Measurements from ENCODE around the gene PICALM.

Gene PICALM

DNA sequence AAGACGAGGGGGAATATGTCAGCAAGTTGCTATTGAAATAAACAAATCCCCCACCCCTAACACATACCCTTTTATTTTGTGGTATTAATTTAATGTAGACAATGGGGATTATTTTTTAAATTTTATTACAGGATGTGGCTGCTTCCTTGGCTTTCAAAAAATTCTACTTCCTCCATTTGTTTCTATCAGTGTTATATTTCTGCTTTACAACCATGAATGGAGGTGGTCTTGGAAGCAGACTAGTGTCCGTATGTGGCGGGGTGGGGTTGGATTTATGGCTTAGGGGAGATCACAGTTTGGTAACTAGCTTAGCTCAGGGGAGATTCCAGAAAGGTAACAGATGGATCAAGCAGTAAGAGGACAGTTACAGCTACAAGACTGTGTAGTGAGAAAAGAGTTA lies 39.3 kb upstream of the PICALM start:
- no peak for TF ChIP-seq NFIC (IDR thresholded peaks at IDR 0.05)
- no peak for TF ChIP-seq RAD21 (IDR thresholded peaks at IDR 0.05; ENCODE audit: low read depth)
- TF ChIP-seq CREB1 (IDR thresholded peaks at IDR 0.05; ENCODE audit: low read depth) = no peak
- no peak for TF ChIP-seq CEBPB (IDR thresholded peaks at IDR 0.05)
- TF ChIP-seq, protein P1, sequence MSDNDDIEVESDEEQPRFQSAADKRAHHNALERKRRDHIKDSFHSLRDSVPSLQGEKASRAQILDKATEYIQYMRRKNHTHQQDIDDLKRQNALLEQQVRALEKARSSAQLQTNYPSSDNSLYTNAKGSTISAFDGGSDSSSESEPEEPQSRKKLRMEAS (IDR thresholded peaks at IDR 0.05) = no peak
- TF ChIP-seq TEAD4 (IDR thresholded peaks at IDR 0.05) = no peak
- TF ChIP-seq TCF12 (IDR thresholded peaks at IDR 0.05; ENCODE audit: low read depth) = no peak
- TF ChIP-seq EP300 (IDR thresholded peaks at IDR 0.05; ENCODE audit: borderline replicate concordance) = no peak
- no peak for TF ChIP-seq YY1 (IDR thresholded peaks at IDR 0.05; ENCODE audit: low read depth)
- TF ChIP-seq FOXM1 (IDR thresholded peaks at IDR 0.05; ENCODE audit: borderline replicate concordance, low read depth) = no peak
- TF ChIP-seq TAF1 (IDR thresholded peaks at IDR 0.05; ENCODE audit: low read depth) = no peak
- TF ChIP-seq, protein P2, sequence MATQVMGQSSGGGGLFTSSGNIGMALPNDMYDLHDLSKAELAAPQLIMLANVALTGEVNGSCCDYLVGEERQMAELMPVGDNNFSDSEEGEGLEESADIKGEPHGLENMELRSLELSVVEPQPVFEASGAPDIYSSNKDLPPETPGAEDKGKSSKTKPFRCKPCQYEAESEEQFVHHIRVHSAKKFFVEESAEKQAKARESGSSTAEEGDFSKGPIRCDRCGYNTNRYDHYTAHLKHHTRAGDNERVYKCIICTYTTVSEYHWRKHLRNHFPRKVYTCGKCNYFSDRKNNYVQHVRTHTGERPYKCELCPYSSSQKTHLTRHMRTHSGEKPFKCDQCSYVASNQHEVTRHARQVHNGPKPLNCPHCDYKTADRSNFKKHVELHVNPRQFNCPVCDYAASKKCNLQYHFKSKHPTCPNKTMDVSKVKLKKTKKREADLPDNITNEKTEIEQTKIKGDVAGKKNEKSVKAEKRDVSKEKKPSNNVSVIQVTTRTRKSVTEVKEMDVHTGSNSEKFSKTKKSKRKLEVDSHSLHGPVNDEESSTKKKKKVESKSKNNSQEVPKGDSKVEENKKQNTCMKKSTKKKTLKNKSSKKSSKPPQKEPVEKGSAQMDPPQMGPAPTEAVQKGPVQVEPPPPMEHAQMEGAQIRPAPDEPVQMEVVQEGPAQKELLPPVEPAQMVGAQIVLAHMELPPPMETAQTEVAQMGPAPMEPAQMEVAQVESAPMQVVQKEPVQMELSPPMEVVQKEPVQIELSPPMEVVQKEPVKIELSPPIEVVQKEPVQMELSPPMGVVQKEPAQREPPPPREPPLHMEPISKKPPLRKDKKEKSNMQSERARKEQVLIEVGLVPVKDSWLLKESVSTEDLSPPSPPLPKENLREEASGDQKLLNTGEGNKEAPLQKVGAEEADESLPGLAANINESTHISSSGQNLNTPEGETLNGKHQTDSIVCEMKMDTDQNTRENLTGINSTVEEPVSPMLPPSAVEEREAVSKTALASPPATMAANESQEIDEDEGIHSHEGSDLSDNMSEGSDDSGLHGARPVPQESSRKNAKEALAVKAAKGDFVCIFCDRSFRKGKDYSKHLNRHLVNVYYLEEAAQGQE (IDR thresholded peaks at IDR 0.05; ENCODE audit: low read depth) = no peak

DNA sequence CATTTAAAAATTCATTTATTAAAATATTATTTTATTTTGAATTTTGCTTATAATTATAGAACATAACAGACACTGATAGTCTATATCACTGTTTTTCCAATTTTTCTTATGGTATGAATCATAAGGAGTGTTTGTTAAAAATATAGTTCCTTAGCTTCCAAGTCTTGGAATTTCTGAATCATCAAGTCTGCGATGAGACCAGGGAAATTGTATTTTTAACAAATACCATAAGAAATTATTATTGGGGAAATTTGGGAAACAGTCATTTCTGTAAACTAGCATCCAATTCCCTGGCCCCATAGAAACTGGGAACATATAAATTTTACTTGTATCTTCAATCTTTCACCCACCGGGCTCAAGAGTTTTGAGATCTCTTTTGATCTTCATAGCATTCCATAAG lies 38.0 kb upstream of the PICALM start:
- TF ChIP-seq, protein P2 (IDR thresholded peaks at IDR 0.05; ENCODE audit: low read depth) = no peak
- TF ChIP-seq TCF12 (IDR thresholded peaks at IDR 0.05; ENCODE audit: low read depth) (no peak), TAF1 (IDR thresholded peaks at IDR 0.05; ENCODE audit: low read depth) (no peak), CEBPB (IDR thresholded peaks at IDR 0.05) (no peak), EGR1 (IDR thresholded peaks at IDR 0.05) (no peak), TEAD4 (IDR thresholded peaks at IDR 0.05) (no peak), CREB1 (IDR thresholded peaks at IDR 0.05; ENCODE audit: low read depth) (no peak), NFIC (IDR thresholded peaks at IDR 0.05) (no peak), EP300 (IDR thresholded peaks at IDR 0.05; ENCODE audit: borderline replicate concordance) (no peak), ZBTB7A (IDR thresholded peaks at IDR 0.05; ENCODE audit: low read depth) (no peak), RAD21 (IDR thresholded peaks at IDR 0.05; ENCODE audit: low read depth) (no peak), FOXM1 (IDR thresholded peaks at IDR 0.05; ENCODE audit: borderline replicate concordance, low read depth) (no peak), YY1 (IDR thresholded peaks at IDR 0.05; ENCODE audit: low read depth) (no peak)
- TF ChIP-seq, protein P1 (IDR thresholded peaks at IDR 0.05) = no peak
- TF ChIP-seq, protein P3, sequence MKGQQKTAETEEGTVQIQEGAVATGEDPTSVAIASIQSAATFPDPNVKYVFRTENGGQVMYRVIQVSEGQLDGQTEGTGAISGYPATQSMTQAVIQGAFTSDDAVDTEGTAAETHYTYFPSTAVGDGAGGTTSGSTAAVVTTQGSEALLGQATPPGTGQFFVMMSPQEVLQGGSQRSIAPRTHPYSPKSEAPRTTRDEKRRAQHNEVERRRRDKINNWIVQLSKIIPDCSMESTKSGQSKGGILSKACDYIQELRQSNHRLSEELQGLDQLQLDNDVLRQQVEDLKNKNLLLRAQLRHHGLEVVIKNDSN (IDR thresholded peaks at IDR 0.05) = no peak

DNA sequence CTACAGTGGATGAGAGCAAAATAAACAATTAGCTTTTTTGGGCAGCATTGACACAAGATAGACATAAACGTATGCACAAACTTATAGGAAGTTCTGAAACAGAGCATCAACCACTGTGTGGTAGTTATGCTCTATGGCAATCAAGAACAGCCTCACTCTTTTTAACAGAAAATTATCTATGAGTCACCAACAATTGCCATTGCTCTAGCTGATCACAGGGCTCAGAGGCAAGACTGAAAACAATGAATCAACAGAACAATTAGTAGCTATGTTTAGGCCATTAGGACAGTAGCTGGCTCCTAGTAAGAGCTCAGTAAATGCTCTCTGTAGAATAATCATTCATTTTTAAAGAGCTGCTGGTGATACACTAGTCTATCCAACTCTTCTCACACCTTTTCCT lies 34.9 kb upstream of the PICALM start:
- TF ChIP-seq FOXM1 (IDR thresholded peaks at IDR 0.05; ENCODE audit: borderline replicate concordance, low read depth) = no peak
- TF ChIP-seq YY1 (IDR thresholded peaks at IDR 0.05; ENCODE audit: low read depth) = no peak

DNA sequence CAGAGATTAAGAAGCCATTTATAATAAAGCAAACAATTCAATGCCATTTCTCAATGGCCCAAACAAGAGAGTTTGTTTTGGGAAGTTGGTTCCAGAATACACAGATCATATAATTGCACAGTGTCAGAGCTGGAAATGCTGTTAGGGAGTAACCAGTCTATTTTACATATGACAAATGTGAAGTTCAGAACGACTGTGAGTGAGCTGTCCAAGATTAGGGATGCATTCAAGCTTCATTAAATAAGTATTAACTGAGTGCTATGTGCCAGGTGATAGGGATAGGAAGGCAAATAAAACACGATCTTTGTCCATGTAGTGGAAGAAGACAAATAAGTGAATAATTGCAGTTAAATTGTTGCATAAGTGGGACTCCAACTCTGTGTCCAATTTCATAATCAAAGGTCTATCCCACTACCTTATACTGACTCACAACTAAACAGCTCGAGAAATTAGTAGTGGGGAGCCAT lies 33.1 kb upstream of the PICALM start:
- TF ChIP-seq CREB1 (IDR thresholded peaks at IDR 0.05; ENCODE audit: low read depth) (no peak), CEBPB (IDR thresholded peaks at IDR 0.05) (no peak), TEAD4 (IDR thresholded peaks at IDR 0.05) (no peak), EGR1 (IDR thresholded peaks at IDR 0.05) (no peak), NFIC (IDR thresholded peaks at IDR 0.05) (no peak), TCF12 (IDR thresholded peaks at IDR 0.05; ENCODE audit: low read depth) (no peak), RAD21 (IDR thresholded peaks at IDR 0.05; ENCODE audit: low read depth) (no peak), TAF1 (IDR thresholded peaks at IDR 0.05; ENCODE audit: low read depth) (no peak), FOXM1 (IDR thresholded peaks at IDR 0.05; ENCODE audit: borderline replicate concordance, low read depth) (no peak), EP300 (IDR thresholded peaks at IDR 0.05; ENCODE audit: borderline replicate concordance) (no peak), ZBTB7A (IDR thresholded peaks at IDR 0.05; ENCODE audit: low read depth) (no peak), YY1 (IDR thresholded peaks at IDR 0.05; ENCODE audit: low read depth) (no peak)
- TF ChIP-seq, protein P3 (IDR thresholded peaks at IDR 0.05) = no peak
- TF ChIP-seq, protein P2 (IDR thresholded peaks at IDR 0.05; ENCODE audit: low read depth) = no peak
- TF ChIP-seq, protein P1 (IDR thresholded peaks at IDR 0.05) = no peak
